ENCODE measurements around the gene POLD4. TPM values are rescaled to one million over a fixed set of nuclear protein-coding genes. Genes with fewer than 3 reads are reported as not detected.

The POLD4 gene
- polyA plus RNA-seq, 6 donors from 2014 or later: 340 to 535 (median 458) TPM

DNA sequence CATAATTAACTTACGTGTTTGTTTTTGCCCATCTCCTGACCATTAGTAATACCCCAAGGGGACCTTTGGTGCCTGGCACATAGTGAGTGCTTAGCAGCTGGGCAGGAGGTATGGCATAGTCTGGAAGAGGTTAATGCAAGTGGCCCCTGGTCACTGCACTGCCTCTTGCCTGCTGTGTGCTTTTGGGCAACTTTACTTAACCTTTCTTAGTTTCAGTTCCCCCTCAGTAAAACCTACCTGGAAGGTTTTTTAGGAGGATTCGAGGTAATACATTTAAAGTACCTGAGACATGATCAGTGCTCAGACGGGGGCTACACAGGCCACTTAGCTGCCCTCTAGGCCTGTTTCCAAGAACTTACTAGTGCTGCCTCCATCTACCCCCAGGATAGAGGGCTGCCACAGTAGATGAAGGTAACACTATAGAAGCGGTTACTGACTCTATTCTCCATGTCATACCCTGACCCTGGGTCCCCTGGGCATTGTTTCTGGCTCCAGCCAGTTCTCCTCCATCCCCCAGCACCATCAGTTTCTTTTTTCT, 3.3 kb downstream of the POLD4 start:
- no peak for DNase-seq
- Mint-ChIP-seq H3K4me1 (peaks cover 63 to 82% (median 79%) of the 10 kb centered on the region in 3 donors), H3K36me3 (no peaks in the 10 kb centered on the region), H3K9me3 (no peaks in the 10 kb centered on the region), H3K27ac (peak overlapping the region; percentile 70 to 96 (median 82)), H3K4me3 (peak overlapping the region; percentile 59 to 98 (median 88)), H3K27me3 (no peaks in the 10 kb centered on the region)
- ATAC-seq (ENCODE audit: low read depth in 2 of 2): no peak

GRCh38 chr11:67349457-67349856, 3.9 kb downstream of the POLD4 start:
- H3K27me3 Mint-ChIP-seq: no peaks in the 10 kb centered on the region
- no peaks in the 10 kb centered on the region for H3K36me3 Mint-ChIP-seq
- no peaks in the 10 kb centered on the region for H3K9me3 Mint-ChIP-seq
- peak overlapping the region in 6 of 8 donors; percentile 59 to 98 (median 92) for H3K4me3 Mint-ChIP-seq
- H3K4me1 Mint-ChIP-seq: peaks cover 60 to 82% (median 79%) of the 10 kb centered on the region in 3 donors
- H3K27ac Mint-ChIP-seq: peak overlapping the region; percentile 63 to 96 (median 86)
- no peak for DNase-seq
- ATAC-seq (ENCODE audit: low read depth in 2 of 2): no peak

DNA sequence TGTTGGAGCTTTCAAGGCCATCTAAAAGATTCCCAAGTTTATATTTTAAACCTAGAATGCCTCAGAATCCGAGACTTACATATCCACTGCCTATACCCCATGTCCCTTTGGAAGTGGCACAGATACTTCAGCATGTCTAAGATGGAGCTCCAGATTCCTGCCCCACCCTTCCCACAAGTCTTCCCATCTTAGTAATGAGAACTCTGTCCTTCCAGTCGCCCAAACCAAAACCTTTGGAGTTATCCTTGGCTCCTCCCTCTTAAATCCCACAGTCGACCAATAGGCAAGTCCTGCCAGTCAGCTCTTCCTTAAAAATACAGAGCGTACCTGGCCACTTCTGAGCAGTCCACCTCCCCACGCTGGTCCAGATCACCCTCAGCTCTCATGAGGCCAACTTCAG, 4.3 kb downstream of the POLD4 start:
- Mint-ChIP-seq H3K36me3 (no peaks in the 10 kb centered on the region), H3K27me3 (no peaks in the 10 kb centered on the region), H3K27ac (peak overlapping the region in 5 of 6 donors; percentile 84 to 96 (median 89)), H3K9me3 (no peaks in the 10 kb centered on the region), H3K4me3 (peak overlapping the region in 7 of 8 donors; percentile 4 to 98 (median 65)), H3K4me1 (peaks cover 60 to 82% (median 79%) of the 10 kb centered on the region in 3 donors)
- DNase-seq (no peak), ATAC-seq (ENCODE audit: low read depth in 2 of 2) (no peak)

- Mint-ChIP-seq H3K36me3 (no peaks in the 10 kb centered on the region), H3K27ac (peak overlapping the region in 5 of 6 donors; percentile 20 to 84 (median 58)), H3K9me3 (no peaks in the 10 kb centered on the region), H3K4me3 (peak overlapping the region in 7 of 8 donors; percentile 6 to 87 (median 56)), H3K4me1 (peaks cover 56 to 83% (median 77%) of the 10 kb centered on the region in 3 donors), H3K27me3 (no peaks in the 10 kb centered on the region)
- DNase-seq: no peak
- ATAC-seq (ENCODE audit: low read depth in 2 of 2): no peak
These were observed 5.2 kb downstream of the POLD4 start for GRCh38 chr11:67347964-67348749.

GRCh38 chr11:67345920-67346819, 7.2 kb downstream of the POLD4 start:
- Mint-ChIP-seq H3K4me3 (peak overlapping the region; percentile 24 to 85 (median 62)), H3K27me3 (no peaks in the 10 kb centered on the region), H3K4me1 (peaks cover 58 to 78% (median 63%) of the 10 kb centered on the region in 3 donors), H3K36me3 (no peaks in the 10 kb centered on the region), H3K9me3 (no peaks in the 10 kb centered on the region), H3K27ac (peak overlapping the region in 5 of 6 donors; percentile 47 to 95 (median 91))
- ATAC-seq (ENCODE audit: low read depth in 2 of 2) (peak; percentile 41 to 56), DNase-seq (no peak)

GRCh38 chr11:67345247-67345919, 8.0 kb downstream of the POLD4 start:
- H3K4me3 Mint-ChIP-seq: peak overlapping the region; percentile 61 to 85 (median 69)
- H3K4me1 Mint-ChIP-seq: peaks cover 56 to 70% (median 59%) of the 10 kb centered on the region in 3 donors

DNA sequence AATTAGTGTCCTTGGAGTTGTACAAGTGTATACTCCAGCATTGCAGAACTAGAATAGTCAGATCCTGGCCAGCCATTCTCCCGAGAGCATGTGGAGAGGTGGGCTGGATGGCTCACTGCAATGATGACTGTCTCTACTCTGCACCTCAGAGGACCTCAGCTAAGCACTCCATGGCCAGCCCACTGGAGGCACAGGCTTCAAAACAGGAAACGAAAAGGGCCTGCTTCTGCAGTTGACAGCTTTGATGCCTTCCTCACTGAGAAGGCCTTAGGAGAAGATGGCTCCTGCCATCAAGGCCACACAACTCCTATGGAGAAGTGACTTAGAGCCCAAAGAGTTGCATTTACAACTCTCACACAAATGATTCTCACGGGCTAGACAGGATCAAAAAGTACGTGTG, 9.1 kb downstream of the POLD4 start:
- Mint-ChIP-seq H3K27me3 (no peaks in the 10 kb centered on the region), H3K36me3 (no peaks in the 10 kb centered on the region), H3K9me3 (no peaks in the 10 kb centered on the region), H3K27ac (peak overlapping the region; percentile 83 to 98 (median 95)), H3K4me3 (peak overlapping the region; percentile 18 to 85 (median 78)), H3K4me1 (peaks cover 46 to 59% (median 47%) of the 10 kb centered on the region in 3 donors)
- ATAC-seq (ENCODE audit: low read depth in 2 of 2) (peak; percentile 62 to 66), DNase-seq (no peak)

More at GRCh38 chr11:67345247-67345919, 8.0 kb downstream of the POLD4 start:
- Mint-ChIP-seq H3K9me3 (no peaks in the 10 kb centered on the region), H3K27me3 (no peaks in the 10 kb centered on the region), H3K27ac (peak overlapping the region; percentile 89 to 98 (median 95)), H3K36me3 (no peaks in the 10 kb centered on the region)
- peak; percentile 46 for DNase-seq
- ATAC-seq (ENCODE audit: low read depth in 2 of 2): peak; percentile 78 to 80

- Mint-ChIP-seq H3K27ac (no peak overlapping the region), H3K9me3 (no peaks in the 10 kb centered on the region), H3K4me3 (no peak overlapping the region), H3K27me3 (no peaks in the 10 kb centered on the region), H3K36me3 (peaks cover 0 to 8% of the 10 kb centered on the region in 2 donors), H3K4me1 (peaks cover 0 to under 1% (median 0%) of the 10 kb centered on the region in 3 donors)
- DNase-seq: no peak
- no peak for ATAC-seq (ENCODE audit: low read depth in 2 of 2)
These were observed 16.1 kb downstream of the POLD4 start for GRCh38 chr11:67337257-67337656.

DNA sequence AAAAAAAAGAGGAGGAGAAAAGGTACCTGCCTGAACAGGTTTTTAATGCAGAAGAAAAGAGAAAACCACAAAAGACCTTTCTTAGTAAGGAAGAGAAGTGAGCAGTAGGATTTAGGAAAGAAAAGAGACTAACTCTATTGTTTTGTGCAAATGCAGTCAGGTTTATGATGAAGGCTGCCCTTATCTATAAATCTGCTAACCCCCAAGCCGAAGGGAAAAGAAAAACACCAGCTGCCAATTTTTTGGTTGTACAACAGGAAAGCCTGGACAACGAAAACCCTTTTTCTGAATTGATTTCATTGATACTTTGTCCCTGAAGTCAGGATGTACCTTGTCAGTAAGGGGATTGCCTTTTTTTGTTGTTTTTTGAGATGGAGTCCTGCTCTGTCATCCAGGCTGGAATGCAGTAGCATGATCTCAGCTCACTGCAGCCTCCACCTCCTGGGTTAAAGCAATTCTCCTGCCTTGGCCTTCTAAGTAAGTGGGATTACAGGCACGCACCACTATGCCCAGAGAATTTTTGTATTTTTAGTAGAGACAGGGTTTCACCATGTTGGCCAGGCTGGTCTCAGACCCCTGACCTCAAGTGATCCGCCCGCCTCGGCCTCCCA, 21.2 kb downstream of the POLD4 start:
- H3K36me3 Mint-ChIP-seq: peaks cover 7 to 8% of the 10 kb centered on the region in 2 donors
- H3K4me3 Mint-ChIP-seq: no peak overlapping the region
- no peaks in the 10 kb centered on the region for H3K27me3 Mint-ChIP-seq
- no peak for DNase-seq
- H3K9me3 Mint-ChIP-seq: no peaks in the 10 kb centered on the region
- no peak for ATAC-seq (ENCODE audit: low read depth in 2 of 2)
- no peak overlapping the region for H3K27ac Mint-ChIP-seq
- no peaks in the 10 kb centered on the region for H3K4me1 Mint-ChIP-seq

GRCh38 chr11:67323526-67323925, 29.8 kb downstream of the POLD4 start:
- Mint-ChIP-seq H3K27ac (peak overlapping the region in 1 of 6 donors; percentile 19), H3K9me3 (no peaks in the 10 kb centered on the region), H3K36me3 (peaks cover 0 to 4% of the 10 kb centered on the region in 2 donors), H3K27me3 (no peaks in the 10 kb centered on the region), H3K4me1 (peaks cover 12 to 27% (median 22%) of the 10 kb centered on the region in 3 donors), H3K4me3 (peak overlapping the region in 1 of 8 donors; percentile 30)
- ATAC-seq (ENCODE audit: low read depth in 2 of 2) (no peak), DNase-seq (no peak)

DNA sequence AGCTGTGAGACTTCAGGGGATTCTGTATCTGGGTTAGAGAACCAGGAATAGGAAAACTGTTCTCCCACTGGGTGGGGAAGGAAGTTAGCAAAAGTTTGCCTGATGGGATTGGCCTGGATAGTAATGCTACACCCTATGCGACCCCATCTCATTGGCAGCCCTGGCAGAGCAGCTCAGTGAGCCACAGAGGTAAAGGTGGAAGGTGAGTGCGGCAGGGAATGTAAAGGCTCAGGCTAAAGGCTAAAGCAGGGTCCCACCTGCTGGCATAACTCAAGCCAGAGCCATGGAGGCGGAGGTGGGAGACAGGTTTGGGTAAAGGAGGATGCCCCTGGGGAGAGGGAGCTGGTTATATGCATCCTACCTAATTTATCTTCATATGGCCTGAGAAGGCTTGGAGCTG, 31.3 kb downstream of the POLD4 start:
- Mint-ChIP-seq H3K4me1 (peaks cover 19 to 35% (median 32%) of the 10 kb centered on the region in 3 donors), H3K27me3 (no peaks in the 10 kb centered on the region), H3K4me3 (peak overlapping the region in 2 of 8 donors; percentile 13 to 41), H3K27ac (no peak overlapping the region), H3K36me3 (peaks cover 0 to 8% of the 10 kb centered on the region in 2 donors), H3K9me3 (no peaks in the 10 kb centered on the region)
- ATAC-seq (ENCODE audit: low read depth in 2 of 2) (no peak), DNase-seq (no peak)

- ATAC-seq (ENCODE audit: low read depth in 2 of 2) (no peak), DNase-seq (no peak)
- Mint-ChIP-seq H3K36me3 (peaks cover 0 to 8% of the 10 kb centered on the region in 2 donors), H3K9me3 (no peaks in the 10 kb centered on the region), H3K27ac (peak overlapping the region in 1 of 6 donors; percentile 27), H3K4me1 (peaks cover 23 to 38% (median 35%) of the 10 kb centered on the region in 3 donors), H3K27me3 (no peaks in the 10 kb centered on the region), H3K4me3 (peak overlapping the region in 1 of 8 donors; percentile 13)
These were observed 32.0 kb downstream of the POLD4 start for GRCh38 chr11:67321313-67321871.
